ENCODE measurements around the gene WDR4.

GRCh38 chr21:42858957-42859890 lies 20.1 kb downstream of the WDR4 start:
- TF ChIP-seq CTCF (conservative IDR thresholded peaks at IDR 0.05; ENCODE audit: low read depth, low read length) (no peak), CHD1 (IDR thresholded peaks at IDR 0.05; ENCODE audit: low read depth, low read length) (no peak), MAZ (IDR thresholded peaks at IDR 0.05; ENCODE audit: borderline replicate concordance, low read depth, low read length) (no peak), NFE2L2 (IDR thresholded peaks at IDR 0.05; ENCODE audit: low read depth, low read length) (no peak), CEBPB (IDR thresholded peaks at IDR 0.05; ENCODE audit: low read depth, low read length) (no peak), POLR2A (IDR thresholded peaks at IDR 0.05; ENCODE audit: low read depth, low read length) (no peak), RCOR1 (IDR thresholded peaks at IDR 0.05; ENCODE audit: insufficient replicate concordance, low read length) (no peak), SMC3 (IDR thresholded peaks at IDR 0.05; ENCODE audit: low read depth, low read length) (no peak), BHLHE40 (IDR thresholded peaks at IDR 0.05; ENCODE audit: low read depth, low read length) (no peak), MAFK (IDR thresholded peaks at IDR 0.05; ENCODE audit: low read depth, low read length) (no peak), USF2 (IDR thresholded peaks at IDR 0.05; ENCODE audit: low read depth, low read length) (no peak), MXI1 (IDR thresholded peaks at IDR 0.05; ENCODE audit: borderline replicate concordance, low read depth, low read length) (no peak)
